Astrocyte of the cerebellum (primary cell): ENCODE results near the gene DLGAP1.

ENCODE experiments used
- DNase-seq: peaks from one replicate; pipeline ENCODE4 v3.0.0-alpha.2; 2011; ENCODE audit warnings: low read depth
- H3K4me3 ChIP-seq: 2 replicates; pipeline ENCODE4 v1.5.1; 2011; ENCODE audit warnings: mild to moderate bottlenecking, low read depth, low read length, moderate library complexity
- CTCF ChIP-seq: IDR thresholded peaks from 2 replicates; pipeline ENCODE4 v1.5.1; 2012; ENCODE audit warnings: low read length, low read depth, moderate library complexity, mild to moderate bottlenecking; ENCODE audit errors: missing control alignments
- in situ Hi-C: cut with HindIII; loops from 2 replicates; pipeline ENCODE4 v1.10.0; 2017; ENCODE audit warnings: low sequenced_read_pairs

DLGAP1 gene

GRCh38 chr18:3819961-3820360 lies 635.1 kb downstream of the DLGAP1 start:
- no peak for DNase-seq
- no peak overlapping the region for H3K4me3 ChIP-seq
- TF ChIP-seq CTCF, result no peak
- in situ Hi-C loops, result no loop called here

GRCh38 chr18:3816610-3817363 lies 638.3 kb downstream of the DLGAP1 start:
- in situ Hi-C loops, result no loop called here
- H3K4me3 ChIP-seq, result no peak overlapping the region
- no peak for TF ChIP-seq CTCF
- DNase-seq, result peak; percentile 93

GRCh38 chr18:3815991-3816390 lies 639.1 kb downstream of the DLGAP1 start:
- in situ Hi-C loops, result no loop called here
- H3K4me3 ChIP-seq, result no peak overlapping the region
- no peak for DNase-seq
- no peak for TF ChIP-seq CTCF

- no peak for TF ChIP-seq CTCF
- no peak for DNase-seq
- H3K4me3 ChIP-seq, result no peak overlapping the region
- in situ Hi-C loops, result no loop called here
Measured at GRCh38 chr18:3814816-3815215, 640.3 kb downstream of the DLGAP1 start.

GRCh38 chr18:3810296-3810695 lies 644.8 kb downstream of the DLGAP1 start:
- in situ Hi-C loops, result no loop called here
- no peak for DNase-seq
- no peak for TF ChIP-seq CTCF
- H3K4me3 ChIP-seq, result no peak overlapping the region

GRCh38 chr18:3808985-3809780 lies 645.9 kb downstream of the DLGAP1 start:
- no peak for TF ChIP-seq CTCF
- H3K4me3 ChIP-seq, result no peak overlapping the region
- in situ Hi-C loops, result loop anchor here (5.0 kb wide), 1 partner anchor 48 kb away; no protein-coding TSS in a partner anchor
- no peak for DNase-seq
